H4 (cell line): ENCODE data around the gene CHID1. TPM values are rescaled to one million over a fixed set of nuclear protein-coding genes. Genes with fewer than 3 reads are reported as not detected.

ENCODE experiments used
- DNase-seq: peaks from one replicate; pipeline ENCODE4 v3.0.0-alpha.2; 2015; ENCODE audit warnings: low spot score
- total RNA-seq: library from RNA; depleted of rRNA; stranded (reverse); fragments of >200 nt; shearing (Covaris generic); gene quantifications from 2 replicates; pipeline ENCODE4 v1.2.3, GENCODE V29; 2014; rRNA removed

Gene CHID1
- total RNA-seq, 1 experiment from 2014 or later, result 65.1 TPM

DNA sequence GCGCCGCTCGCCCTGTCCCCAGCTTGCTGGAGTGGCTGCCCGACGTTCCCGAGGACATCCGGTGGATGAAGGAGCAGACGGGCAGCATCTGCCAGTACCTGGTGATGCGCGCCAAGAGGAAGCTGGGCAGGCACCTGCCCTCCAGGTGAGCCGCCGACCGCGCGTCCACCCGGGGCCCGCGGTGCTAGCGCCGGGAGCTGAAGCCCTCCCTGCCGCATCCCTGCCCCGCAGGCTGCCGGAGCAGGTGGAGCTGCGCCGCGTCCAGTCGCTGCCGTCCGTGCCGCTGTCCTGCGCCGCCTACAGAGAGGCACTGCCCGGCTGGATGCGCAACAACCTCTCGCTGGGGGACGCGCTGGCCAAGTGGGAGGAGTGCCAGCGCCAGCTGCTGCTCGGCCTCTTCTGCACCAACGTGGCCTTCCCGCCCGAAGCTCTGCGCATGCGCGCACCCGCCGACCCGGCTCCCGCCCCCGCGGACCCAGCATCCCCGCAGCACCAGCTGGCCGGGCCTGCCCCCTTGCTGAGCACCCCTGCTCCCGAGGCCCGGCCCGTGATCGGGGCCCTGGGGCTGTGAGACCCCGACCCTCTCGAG lies 86.2 kb downstream of the CHID1 start:
- DNase-seq, result no peak

DNA sequence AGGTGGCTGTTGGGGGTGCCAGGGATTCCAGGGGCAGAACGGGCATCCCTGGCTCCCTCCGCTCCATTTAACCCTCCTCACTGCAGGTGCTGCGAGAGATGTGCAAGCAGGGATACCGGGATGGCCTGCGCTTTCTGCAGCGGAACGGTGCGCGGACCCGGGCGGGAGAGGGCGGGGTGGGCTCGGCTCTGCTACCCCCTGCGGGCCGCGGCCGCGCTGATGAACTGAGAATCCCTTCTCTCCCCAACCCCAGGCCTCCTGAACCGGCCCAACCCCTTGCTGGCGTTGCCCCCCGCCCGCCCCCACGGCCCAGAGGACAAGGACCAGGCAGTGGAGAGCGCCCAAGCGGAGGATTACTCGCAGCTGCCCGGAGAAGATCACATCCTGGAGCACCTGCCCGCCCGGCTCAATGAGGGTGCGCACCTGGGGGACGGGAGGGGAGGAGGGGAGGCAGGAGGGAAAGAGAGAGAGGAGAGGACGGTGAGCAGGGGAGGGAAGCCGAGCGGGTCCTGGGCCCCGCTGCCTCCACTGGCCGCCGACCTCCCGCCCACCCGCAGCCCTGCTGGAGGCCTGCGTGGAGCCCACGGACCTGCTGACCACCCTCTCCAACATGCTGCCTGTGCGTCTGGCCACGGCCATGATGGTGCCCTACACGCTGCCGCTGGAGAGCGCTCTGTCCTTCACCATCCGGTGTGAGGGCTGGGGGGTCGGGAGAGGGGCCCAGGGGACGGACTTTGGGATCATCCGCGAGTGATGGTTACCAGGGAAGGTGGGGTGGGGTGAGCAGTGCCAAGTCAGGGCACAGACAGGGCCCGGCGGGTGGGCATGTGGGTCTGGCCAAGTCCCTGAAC lies 86.9 kb downstream of the CHID1 start:
- DNase-seq, result no peak

DNA sequence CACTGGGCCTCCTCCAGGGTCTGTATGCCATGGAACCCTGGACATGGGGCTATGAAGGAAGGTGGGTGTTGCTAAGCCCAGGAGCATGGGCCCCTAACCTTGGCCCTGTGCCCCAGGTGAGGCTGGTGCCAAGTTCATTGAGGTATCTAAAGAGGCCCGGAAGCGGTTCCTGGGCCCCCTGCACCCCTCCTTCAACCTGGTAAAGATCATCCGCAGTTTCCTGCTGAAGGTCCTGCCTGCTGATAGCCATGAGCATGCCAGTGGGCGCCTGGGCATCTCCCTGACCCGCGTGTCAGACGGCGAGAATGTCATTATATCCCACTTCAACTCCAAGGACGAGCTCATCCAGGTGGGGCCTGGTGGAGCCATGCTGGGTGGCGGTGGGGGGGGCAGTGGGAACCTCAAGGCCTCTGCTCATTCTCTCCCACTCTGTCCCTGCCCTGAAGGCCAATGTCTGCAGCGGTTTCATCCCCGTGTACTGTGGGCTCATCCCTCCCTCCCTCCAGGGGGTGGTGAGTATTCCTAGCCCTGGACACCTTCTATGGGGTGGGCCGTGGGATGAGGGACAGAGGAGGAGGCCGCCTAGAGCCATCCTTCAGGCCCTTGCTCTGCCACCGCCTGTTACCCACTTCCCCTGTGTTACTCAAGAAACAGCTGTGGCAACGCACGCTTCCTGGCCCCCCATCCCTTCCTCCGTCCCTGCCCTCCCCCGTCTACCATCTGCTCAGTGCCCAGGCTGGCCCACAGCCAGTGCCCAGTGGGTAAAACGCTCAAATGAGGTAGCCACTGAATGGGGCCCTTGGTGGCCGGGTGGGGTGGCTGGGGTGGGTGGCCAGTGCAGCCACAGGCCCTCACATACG lies 88.9 kb downstream of the CHID1 start:
- no peak for DNase-seq

DNA sequence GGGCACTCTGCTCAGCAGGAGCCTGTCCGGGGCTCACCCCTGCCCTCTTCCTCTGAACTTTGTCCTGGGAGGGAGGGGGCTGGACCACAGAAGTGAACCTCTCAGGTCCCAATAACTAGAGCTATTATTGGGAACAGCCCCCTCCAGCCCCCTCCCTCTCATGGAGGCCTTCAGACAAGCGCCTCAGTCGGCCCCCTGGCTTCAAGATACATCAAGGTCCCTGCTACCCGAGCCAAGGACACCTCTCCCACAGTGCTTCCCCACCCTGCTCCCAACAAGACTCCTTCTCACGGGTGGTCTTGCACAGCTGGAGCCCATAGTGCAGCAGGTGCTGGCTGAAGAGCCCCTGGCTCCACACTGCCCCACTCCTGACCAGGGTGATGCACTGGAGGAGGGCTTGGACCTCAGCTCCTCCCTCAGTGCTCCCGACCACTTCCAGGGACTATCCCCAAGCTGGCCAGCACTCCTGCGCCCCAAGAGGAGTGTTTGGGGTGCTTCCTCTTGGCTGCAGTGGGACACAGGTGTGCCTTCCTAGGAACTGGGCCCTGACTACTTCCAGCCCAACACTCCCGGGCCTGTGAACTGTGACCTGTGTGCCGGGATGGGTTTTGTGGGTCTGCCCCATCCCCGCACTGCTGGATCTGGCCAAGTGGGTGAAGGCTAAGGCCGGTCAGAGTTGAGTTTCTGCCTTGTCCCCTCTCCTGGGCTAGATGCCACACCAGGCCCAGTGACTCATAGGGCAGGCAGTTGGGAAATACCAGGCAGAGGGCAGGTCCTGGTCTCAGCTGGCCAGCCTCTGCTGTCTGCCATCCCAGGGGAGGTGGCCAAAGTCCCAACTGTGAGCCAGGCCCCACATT lies 89.7 kb downstream of the CHID1 start:
- DNase-seq, result no peak

DNA sequence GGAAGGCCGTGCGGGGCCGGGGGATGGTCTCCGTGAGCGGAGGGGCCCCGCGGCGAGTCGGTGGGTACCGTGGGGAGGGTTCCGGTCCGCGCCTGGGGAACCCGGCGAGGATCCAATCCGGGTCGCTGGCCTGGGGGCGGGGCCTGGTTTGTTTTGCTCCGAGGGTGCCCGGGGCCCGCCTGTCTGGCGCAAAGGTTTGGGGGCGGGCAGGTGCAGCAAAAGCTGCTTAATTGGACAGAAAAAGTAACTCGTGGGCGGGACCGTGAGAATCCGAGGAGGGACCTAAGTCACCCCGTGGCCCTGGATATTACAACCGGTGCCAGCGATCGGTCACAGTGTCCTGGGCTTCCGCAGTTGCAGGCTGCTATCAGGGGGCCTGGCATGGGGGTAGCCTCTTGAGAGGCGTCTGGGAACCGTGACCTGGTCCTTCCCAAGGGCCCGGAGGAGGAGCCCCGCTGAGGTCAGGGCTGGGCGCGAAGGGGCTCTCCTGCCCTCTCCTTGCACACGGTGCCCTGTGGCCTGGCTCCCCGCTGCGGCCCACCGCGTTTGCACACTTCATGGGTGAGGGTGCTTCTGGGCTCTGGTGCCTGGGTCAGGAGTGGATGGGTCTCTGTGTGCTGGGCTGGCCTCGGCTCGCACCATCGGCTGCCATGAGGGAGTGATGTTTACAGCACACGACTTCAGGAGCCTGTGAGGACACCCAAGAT lies 90.5 kb downstream of the CHID1 start:
- peak; percentile 86 for DNase-seq

DNA sequence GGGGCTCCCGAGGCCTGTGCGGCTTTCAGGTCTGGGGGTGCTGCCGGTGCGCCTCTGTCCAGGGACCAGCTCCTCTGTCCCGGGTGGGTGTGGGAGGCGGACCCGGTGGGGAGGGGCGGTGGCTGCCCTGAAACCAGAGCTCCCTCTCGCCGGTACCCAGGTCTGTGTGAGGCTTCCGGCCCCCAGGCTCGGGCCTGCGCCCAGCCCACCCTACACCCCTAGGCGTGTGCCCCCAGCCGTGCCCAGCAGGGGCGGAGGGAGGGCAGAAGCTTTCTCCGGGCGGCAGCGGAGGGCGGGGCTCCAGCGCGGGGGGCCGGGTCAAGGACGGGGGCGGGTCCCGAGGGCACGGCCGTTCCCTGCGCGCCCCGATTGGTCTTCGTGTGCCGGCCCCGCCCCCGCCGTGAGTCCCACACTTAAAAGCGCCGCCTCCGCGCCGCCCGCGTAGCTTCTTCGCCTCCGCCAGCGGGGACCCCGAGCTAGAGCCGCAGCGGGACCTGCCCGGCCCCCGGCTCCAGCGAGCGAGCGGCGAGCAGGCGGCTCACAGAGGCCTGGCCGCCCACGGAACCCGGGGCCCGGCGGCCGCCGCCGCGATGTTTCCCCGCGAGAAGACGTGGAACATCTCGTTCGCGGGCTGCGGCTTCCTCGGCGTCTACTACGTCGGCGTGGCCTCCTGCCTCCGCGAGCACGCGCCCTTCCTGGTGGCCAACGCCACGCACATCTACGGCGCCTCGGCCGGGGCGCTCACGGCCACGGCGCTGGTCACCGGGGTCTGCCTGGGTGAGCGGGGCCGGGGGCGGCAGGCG lies 91.3 kb downstream of the CHID1 start:
- DNase-seq, result peak; percentile 79

DNA sequence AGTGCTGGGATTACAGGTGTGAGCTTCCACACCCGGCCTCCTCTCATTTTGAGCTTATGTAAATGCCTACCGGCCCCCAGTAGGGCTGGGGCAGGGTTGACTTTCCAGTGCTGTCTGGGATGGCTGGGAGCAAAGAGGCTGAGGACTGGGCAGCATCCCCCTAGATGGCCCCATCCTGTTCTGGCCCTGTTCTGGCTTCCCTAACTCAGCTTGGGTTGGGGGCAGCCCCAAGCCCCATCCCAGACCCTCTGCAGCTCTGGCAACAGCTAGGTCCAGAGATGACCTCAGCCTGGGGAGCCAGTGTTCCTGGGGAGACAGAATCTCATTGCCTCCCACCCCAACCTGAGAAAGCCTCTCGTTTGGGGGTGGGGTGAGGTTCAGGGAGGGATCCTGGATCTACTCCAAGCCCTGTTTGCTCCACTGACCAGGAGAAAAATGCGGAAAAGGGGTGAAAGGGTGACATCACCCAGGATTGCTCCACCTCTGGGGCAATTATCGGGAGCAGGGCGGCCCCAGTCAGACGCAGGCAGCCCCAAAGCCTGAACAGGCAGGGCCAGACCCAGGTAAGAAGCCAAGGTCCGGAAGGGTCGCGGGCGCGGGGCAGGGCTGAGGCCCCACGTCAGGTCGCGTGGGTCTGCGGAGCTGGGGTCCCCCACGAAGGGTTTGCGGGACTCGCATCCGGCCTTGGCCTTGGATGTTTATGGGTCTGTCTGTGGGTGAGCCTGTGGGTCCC lies 92.0 kb downstream of the CHID1 start, which contains the start of gene PNPLA2:
Gene PNPLA2, plus strand, starts transcription at position 519 of the 733 bp plus-strand sequence. CDS start 805 bp downstream, outside the sequence.
- no peak for DNase-seq

Other genes starting within 250 kb of the CHID1 start
- gene DEAF1, start 215.6 kb downstream of the CHID1 start, total RNA-seq, result 24.9 and 29.9 TPM in 2 replicates
- gene TMEM80, start 215.0 kb downstream of the CHID1 start, total RNA-seq, result 15.8 and 16.4 TPM in 2 replicates
- gene EPS8L2, start 204.6 kb downstream of the CHID1 start, total RNA-seq, result 0.12 TPM in 1 of 2 replicates, not detected in the other
- gene TALDO1, start 163.3 kb downstream of the CHID1 start, total RNA-seq, result 600 and 603 TPM in 2 replicates
- gene GATD1, start 133.3 kb downstream of the CHID1 start, total RNA-seq, result 15.5 and 24.8 TPM in 2 replicates
- gene CEND1, start 120.7 kb downstream of the CHID1 start, total RNA-seq, result not detected in 2 replicates
- 19.6 and 35.8 TPM in 2 replicates for gene SLC25A22, start 112.5 kb downstream of the CHID1 start, total RNA-seq
- 2.2 and 4.2 TPM in 2 replicates for gene PIDD1, start 105.6 kb downstream of the CHID1 start, total RNA-seq
- gene RPLP2, start 100.8 kb downstream of the CHID1 start, total RNA-seq, result 1,137 and 1,147 TPM in 2 replicates
- 13.4 and 22.8 TPM in 2 replicates for gene PNPLA2, start 91.9 kb downstream of the CHID1 start, total RNA-seq
- gene CRACR2B, start 82.9 kb downstream of the CHID1 start, total RNA-seq, result not detected in 2 replicates
- 825 and 1,008 TPM in 2 replicates for gene CD151, start 77.9 kb downstream of the CHID1 start, total RNA-seq
- 199 and 210 TPM in 2 replicates for gene POLR2L, start 68.3 kb downstream of the CHID1 start, total RNA-seq
- 117 and 131 TPM in 2 replicates for gene TSPAN4, start 68.0 kb downstream of the CHID1 start, total RNA-seq
- 25.1 and 25.3 TPM in 2 replicates for gene AP2A2, start 15.1 kb upstream of the CHID1 start, total RNA-seq
- not detected in 2 replicates for gene MUC6, start 125.9 kb upstream of the CHID1 start, total RNA-seq
- not detected in 2 replicates for gene MUC2, start 164.1 kb upstream of the CHID1 start, total RNA-seq
- not detected in 2 replicates for gene MUC5AC, start 247.1 kb upstream of the CHID1 start, total RNA-seq